HG02610 (cell line): ENCODE measurements around the gene OR5AU1.

ENCODE experiments used
- ATAC-seq: cut with Tn5 transposase; IDR thresholded peaks from one replicate; pipeline ENCODE4 v1.9.1; 2021; ENCODE audit warnings: mild to moderate bottlenecking, moderate library complexity; ENCODE audit not compliant: unreplicated experiment

The OR5AU1 gene

DNA sequence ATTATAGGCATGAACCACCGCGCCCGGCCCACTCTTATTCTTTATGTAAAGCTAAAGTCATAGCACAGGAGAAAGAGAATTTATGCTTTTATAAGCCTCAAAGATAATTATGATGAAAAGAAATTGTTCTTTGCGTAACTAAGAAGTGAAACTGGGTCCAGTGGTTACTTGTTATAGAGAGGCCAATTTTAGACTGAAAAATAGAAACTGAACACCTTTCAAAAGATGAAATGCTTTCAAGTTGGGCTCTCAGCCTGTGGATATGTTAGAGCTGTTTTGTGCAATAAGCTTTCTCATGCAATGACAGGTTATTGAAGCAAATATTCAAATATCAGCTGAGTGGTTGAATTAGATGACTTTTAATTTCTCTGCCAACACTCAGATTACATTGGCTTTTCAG lies 47.1 kb downstream of the OR5AU1 start:
- ATAC-seq: no peak

DNA sequence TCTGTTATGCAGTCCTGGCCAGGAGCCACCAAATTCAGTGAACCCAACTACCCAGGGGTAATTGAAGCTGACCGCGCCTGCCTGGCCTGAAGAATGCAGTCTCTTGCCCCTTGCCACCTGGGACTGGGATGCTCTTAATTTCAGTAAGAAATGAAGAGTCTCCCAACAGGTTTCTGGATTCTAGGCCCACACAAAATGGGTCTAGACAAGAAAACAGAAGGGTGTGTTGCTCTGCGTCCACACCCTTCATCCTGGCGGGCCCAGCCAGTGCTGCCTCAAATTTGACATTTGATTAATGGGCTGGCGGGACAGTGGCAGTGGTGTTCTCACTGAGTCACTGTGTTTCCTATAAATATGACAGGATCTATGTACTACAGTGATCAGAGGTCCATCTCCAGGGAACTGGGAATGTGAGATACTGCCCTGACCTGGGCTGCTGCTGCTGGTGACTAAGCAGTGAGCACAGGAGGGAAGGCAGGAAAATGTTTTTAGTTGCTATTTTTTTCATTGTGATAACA lies 48.5 kb downstream of the OR5AU1 start:
- ATAC-seq: no peak

DNA sequence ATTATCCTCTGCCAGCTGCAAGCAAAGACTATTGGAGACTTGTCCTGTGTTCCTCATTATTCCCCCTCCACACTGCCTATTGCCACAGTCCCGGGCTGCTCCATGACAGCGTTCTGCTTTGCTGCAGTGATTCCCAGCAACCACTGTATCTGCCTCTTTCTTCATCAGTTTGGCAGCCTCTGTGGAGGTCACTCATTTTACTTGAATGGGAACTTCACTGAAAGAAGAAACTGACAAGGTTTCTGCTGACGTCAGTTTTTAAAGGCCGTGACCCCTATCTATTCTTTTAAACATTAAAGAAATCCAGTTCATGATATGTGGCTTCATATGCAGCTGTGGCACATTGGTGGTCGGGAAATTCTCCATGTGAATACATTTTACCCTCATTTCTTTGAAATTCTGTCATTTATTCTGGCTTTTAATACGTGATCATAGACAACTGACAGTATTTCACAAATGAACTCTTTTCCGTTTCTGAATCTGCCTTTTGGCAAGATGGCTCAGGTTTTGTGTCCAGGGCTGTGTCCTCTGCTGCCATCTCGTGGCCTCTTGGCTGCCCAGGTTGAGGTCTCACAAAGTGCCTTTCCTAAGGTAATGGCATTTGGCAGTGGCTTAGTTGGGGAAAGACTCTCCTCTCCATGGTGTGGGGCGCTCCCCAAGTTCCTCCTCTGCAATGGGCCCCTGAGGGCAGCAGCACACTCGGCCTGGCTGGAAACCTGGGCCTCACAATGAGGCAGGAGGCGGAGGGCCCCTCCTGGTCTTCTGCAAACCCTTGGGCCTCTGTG lies 49.2 kb downstream of the OR5AU1 start:
- no peak for ATAC-seq

GRCh38 chr14:21106176-21106497 lies 49.7 kb downstream of the OR5AU1 start:
- no peak for ATAC-seq

DNA sequence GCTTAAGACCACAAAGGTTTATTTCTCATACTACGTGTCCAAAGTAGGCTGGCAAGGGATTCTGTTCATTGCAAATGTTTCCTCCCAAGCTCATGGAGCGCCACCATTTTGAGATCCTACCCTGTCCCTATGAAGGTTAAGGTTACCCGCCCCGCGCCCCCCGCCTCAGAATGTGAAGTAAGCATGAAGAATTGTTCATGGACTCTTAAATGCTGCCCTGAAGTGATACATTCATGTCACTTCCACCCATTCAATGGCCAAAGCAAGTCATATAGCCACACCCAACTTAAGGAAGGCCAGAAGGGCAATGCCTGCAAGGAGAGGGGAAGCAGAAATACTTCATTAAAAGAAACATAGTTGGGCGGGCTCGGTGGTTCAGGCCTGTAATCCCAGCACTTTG lies 50.8 kb downstream of the OR5AU1 start:
- ATAC-seq: no peak
